Lower leg skin (tissue), 4 donors: Measurements from ENCODE around the gene SLCO1A2. TPM values are rescaled to one million over a fixed set of nuclear protein-coding genes. Genes with fewer than 3 reads are reported as not detected.

Experiments used
- total RNA-seq, 4 donors: library from RNA; depleted of rRNA; stranded (reverse); fragments of >200 nt; gene quantifications; one replicate each; pipeline ENCODE4 v1.1.0, GENCODE V29; 2016

Gene SLCO1A2
- total RNA-seq, 4 donors from 2014 or later = 0.04 TPM; not detected in 3

Other genes with a start within 250 kb of the SLCO1A2 start
- not detected for gene SLCO1B1, start 203.7 kb downstream of the SLCO1A2 start, total RNA-seq
- not detected for gene IAPP, start 38.0 kb upstream of the SLCO1A2 start, total RNA-seq
- gene PYROXD1, start 102.7 kb upstream of the SLCO1A2 start, total RNA-seq = 10 to 100 TPM; 17.2 to 29.0 (median 18.3) TPM
- 10 to 100 TPM in 3 of 4 donors, 1 to 10 TPM in 1; 7.3 to 25.8 (median 21.4) TPM for gene RECQL, start 166.7 kb upstream of the SLCO1A2 start, total RNA-seq
- gene GOLT1B, start 166.9 kb upstream of the SLCO1A2 start, total RNA-seq = 10 to 100 TPM; 13.6 to 25.1 (median 19.6) TPM
- gene SPX, start 191.4 kb upstream of the SLCO1A2 start, total RNA-seq = under 1 TPM in 1 of 4 donors, not detected in 3; 0.49 TPM